Skeletal muscle cell (primary cell): ENCODE results near the gene HPS6.

Experiments used
- DNase-seq: peaks from one replicate; pipeline ENCODE4 v3.0.0-alpha.2; 2010; ENCODE audit warnings: low read depth
- H3K4me3 ChIP-seq: 2 replicates; pipeline ENCODE4 v1.5.1; 2011; ENCODE audit warnings: low read depth, mild to moderate bottlenecking, control low read depth, low read length, moderate library complexity

Gene HPS6

GRCh38 chr10:102114861-102115618, 49.9 kb downstream of the HPS6 start:
- H3K4me3 ChIP-seq = peak overlapping the region; percentile 90
- no peak for DNase-seq

- H3K4me3 ChIP-seq = peak overlapping the region; percentile 90
- DNase-seq = no peak
These were observed 50.6 kb downstream of the HPS6 start for GRCh38 chr10:102115775-102116174.

GRCh38 chr10:102116656-102117055, 51.5 kb downstream of the HPS6 start:
- no peak for DNase-seq
- peak overlapping the region; percentile 28 for H3K4me3 ChIP-seq
